Left lung (tissue), 10 donors: ENCODE measurements around the gene TIMMDC1. TPM values are rescaled to one million over a fixed set of nuclear protein-coding genes. Genes with fewer than 3 reads are reported as not detected.
A peak's percentile ranks its signal among the peaks of the same experiment; 100 is the strongest.

Source experiments
- ATAC-seq: fragments of 200-7000 bp; cut with Tn5 transposase; one replicate; pipeline ENCODE4 v1.9.1; 2020; ENCODE audit warnings: moderate library complexity
- DNase-seq, 4 donors: peaks; one replicate each; pipeline ENCODE4 v3.0.0-alpha.2; 2013 to 2020
- H3K27ac ChIP-seq, 2 donors: fragments of 200-600 bp; sonication (generic) in 1 of 2; one replicate each; pipeline versions ENCODE4 v1.5.0 to v1.8.0; 2020 to 2021
- H3K27me3 ChIP-seq, 2 donors: fragments of 200-600 bp; sonication (generic) in 1 of 2; one replicate each; pipeline versions ENCODE4 v1.5.0 to v1.8.0; 2020 to 2021
- H3K36me3 ChIP-seq, 2 donors: fragments of 200-600 bp; sonication (generic) in 1 of 2; one replicate each; pipeline versions ENCODE4 v1.5.0 to v1.8.0; 2020 to 2021
- H3K4me1 ChIP-seq, 2 donors: fragments of 200-600 bp; one replicate each; pipeline ENCODE4 v1.8.0; 2021
- H3K4me3 ChIP-seq, 2 donors: fragments of 200-600 bp; sonication (generic) in 1 of 2; one replicate each; pipeline versions ENCODE4 v1.5.0 to v1.8.0; 2020 to 2021; ENCODE audit warnings: mild to moderate bottlenecking in 1 of 2
- H3K9me3 ChIP-seq, 2 donors: fragments of 200-600 bp; sonication (generic) in 1 of 2; one replicate each; pipeline versions ENCODE4 v1.5.0 to v1.8.0; 2020 to 2021
- CTCF ChIP-seq, 2 donors: fragments of 200-600 bp; sonication (generic) in 1 of 2; IDR thresholded peaks; one replicate each; pipeline versions ENCODE4 v1.5.0 to v1.8.0; 2021; ENCODE audit warnings: antibody characterized with exemption in 2 of 2
- intact Hi-C, 2 donors: fragments of 100-400 bp; cut with DNase I; formaldehyde crosslinking; loops; one replicate each; pipeline versions ENCODE4 v1.11.2 to v1.14.2; 2022
- polyA plus RNA-seq, 6 donors: library from polyadenylated mRNA; unstranded; fragments of 120-200 nt; gene quantifications; one replicate each; pipeline ENCODE4 v1.2.1, GENCODE V29; 2013; ENCODE audit not compliant: insufficient read length in 6 of 6
- total RNA-seq, 2 donors: library from RNA; stranded (reverse); fragmentation: NEBNext Ultra II Directional; extraction: Animal tissue kit (Norgen Biotek cat#: 25700); gene quantifications; one replicate each; pipeline ENCODE4 v1.2.1, GENCODE V29; 2021
- donor health status: DM: no; HTN: yes; CAD: no.
- donor health status: DM: no; HTN: no; CAD: no.

TIMMDC1 gene
- total and polyA plus RNA-seq, 8 donors, result 87.5 to 113 (median 92.0) TPM

GRCh38 chr3:119481079-119481478 is 17.3 kb upstream of the TIMMDC1 start:
- intact Hi-C loops, result no loop called here
- Histone ChIP-seq H3K9me3 (no peaks in the 10 kb centered on the region), H3K4me3 (no peak overlapping the region), H3K4me1 (no peaks in the 10 kb centered on the region), H3K27me3 (no peaks in the 10 kb centered on the region), H3K36me3 (peaks cover 0 to 72% of the 10 kb centered on the region in 2 donors), H3K27ac (no peak overlapping the region)
- TF ChIP-seq CTCF (IDR thresholded peaks at IDR 0.05), result no peak
- no peak for ATAC-seq
- no peak for DNase-seq

- no peaks in the 10 kb centered on the region for H3K4me1 ChIP-seq
- DNase-seq (no peak), ATAC-seq (no peak)
- H3K27ac ChIP-seq, result no peak overlapping the region
- H3K9me3 ChIP-seq, result no peaks in the 10 kb centered on the region
- intact Hi-C loops, result no loop called here
- H3K4me3 ChIP-seq, result no peak overlapping the region
- TF ChIP-seq CTCF (IDR thresholded peaks at IDR 0.05), result no peak
- peaks cover 0 to 79% of the 10 kb centered on the region in 2 donors for H3K36me3 ChIP-seq
- H3K27me3 ChIP-seq, result no peaks in the 10 kb centered on the region
Observed at GRCh38 chr3:119483101-119483500, 15.2 kb upstream of the TIMMDC1 start.

GRCh38 chr3:119485563-119485962 is 12.8 kb upstream of the TIMMDC1 start:
- no peak overlapping the region for H3K4me3 ChIP-seq
- DNase-seq (no peak), ATAC-seq (no peak)
- H3K9me3 ChIP-seq, result no peaks in the 10 kb centered on the region
- no peaks in the 10 kb centered on the region for H3K4me1 ChIP-seq
- intact Hi-C loops, result no loop called here
- H3K27me3 ChIP-seq, result no peaks in the 10 kb centered on the region
- H3K27ac ChIP-seq, result no peak overlapping the region
- H3K36me3 ChIP-seq, result peaks cover 0 to 80% of the 10 kb centered on the region in 2 donors
- TF ChIP-seq CTCF (IDR thresholded peaks at IDR 0.05), result no peak

- Histone ChIP-seq H3K27ac (no peak overlapping the region), H3K4me1 (peaks cover 0 to 4% of the 10 kb centered on the region in 2 donors), H3K9me3 (no peaks in the 10 kb centered on the region), H3K36me3 (peaks cover 0 to 55% of the 10 kb centered on the region in 2 donors), H3K27me3 (no peaks in the 10 kb centered on the region), H3K4me3 (no peak overlapping the region)
- no peak for DNase-seq
- intact Hi-C loops, result no loop called here
- ATAC-seq, result peak; percentile 69
- TF ChIP-seq CTCF (IDR thresholded peaks at IDR 0.05), result no peak
Observed at GRCh38 chr3:119490153-119490552, 8.2 kb upstream of the TIMMDC1 start.

DNA sequence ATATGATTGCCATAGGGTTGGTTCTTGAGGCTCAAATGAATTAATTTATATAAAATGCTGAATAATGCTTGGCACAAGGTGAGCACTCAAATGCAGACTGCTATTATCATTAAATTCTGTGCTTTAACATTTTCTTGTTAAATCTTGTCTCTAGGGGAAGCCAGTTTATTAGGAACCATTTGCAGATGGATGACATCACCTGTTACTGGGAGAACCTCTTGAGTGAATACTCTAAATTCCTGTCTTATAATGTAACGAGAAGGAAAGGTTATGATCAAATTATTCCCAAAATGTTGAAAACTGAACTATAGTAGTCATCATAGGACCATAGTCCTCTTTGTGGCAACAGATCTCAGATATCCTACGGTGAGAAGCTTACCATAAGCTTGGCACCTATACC is 6.2 kb upstream of the TIMMDC1 start:
- H3K36me3 ChIP-seq, result peaks cover 0 to 36% of the 10 kb centered on the region in 2 donors
- no peak overlapping the region for H3K27ac ChIP-seq
- H3K27me3 ChIP-seq, result no peaks in the 10 kb centered on the region
- H3K4me3 ChIP-seq, result no peak overlapping the region
- DNase-seq (no peak), ATAC-seq (peak; percentile 37)
- H3K9me3 ChIP-seq, result no peaks in the 10 kb centered on the region
- H3K4me1 ChIP-seq, result peaks cover 3 to 4% of the 10 kb centered on the region in 2 donors
- intact Hi-C loops, result no loop called here
- no peak for TF ChIP-seq CTCF (IDR thresholded peaks at IDR 0.05)
